HG03060 (cell line): ENCODE data around the gene ANKRD33.

Source experiments
- ATAC-seq: cut with Tn5 transposase; IDR thresholded peaks from one replicate; pipeline ENCODE4 v1.9.1; 2021; ENCODE audit warnings: low read depth, moderate number of reproducible peaks; ENCODE audit not compliant: unreplicated experiment

ANKRD33 gene

GRCh38 chr12:51897181-51897580 lies 9.3 kb downstream of the ANKRD33 start:
- ATAC-seq = no peak

DNA sequence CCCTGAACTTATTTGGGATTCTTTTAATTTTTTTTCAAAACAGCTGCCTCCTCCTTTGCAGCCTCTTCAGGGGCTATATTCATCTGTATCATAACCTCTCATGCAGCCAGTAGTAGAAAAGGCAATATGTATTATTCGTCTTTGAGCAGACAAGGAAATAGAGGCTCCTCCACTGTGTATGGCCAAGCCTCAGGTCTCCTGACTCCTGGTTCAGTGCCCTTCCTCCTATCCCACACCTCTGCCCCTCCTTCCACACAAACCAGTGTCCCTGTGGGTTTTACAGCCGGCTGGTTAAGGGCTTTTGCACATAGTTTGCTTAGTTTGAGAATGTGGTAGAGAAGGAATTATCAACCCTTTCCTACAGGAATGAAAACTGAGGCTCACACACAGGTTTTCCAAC lies 10.6 kb downstream of the ANKRD33 start:
- no peak for ATAC-seq

DNA sequence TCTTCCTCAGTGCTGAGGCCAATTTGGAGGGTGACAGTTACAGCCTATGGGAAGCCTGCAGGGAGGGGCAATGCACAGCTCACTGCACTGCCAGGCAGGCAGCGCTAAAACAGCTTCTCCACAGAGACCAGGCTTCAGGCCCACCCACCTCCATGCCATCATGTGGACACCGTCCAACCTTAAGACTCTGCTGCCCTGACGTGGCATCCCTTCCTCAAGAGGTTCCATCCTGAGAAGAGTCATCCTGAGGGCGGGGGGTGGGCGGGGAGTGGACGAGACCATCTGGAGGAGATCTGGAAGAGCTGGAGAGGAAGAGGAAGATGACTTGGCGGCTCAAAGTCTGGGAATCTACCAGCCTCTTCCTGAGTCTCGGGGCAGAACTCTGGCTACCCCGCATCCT lies 11.0 kb downstream of the ANKRD33 start:
- ATAC-seq = no peak

DNA sequence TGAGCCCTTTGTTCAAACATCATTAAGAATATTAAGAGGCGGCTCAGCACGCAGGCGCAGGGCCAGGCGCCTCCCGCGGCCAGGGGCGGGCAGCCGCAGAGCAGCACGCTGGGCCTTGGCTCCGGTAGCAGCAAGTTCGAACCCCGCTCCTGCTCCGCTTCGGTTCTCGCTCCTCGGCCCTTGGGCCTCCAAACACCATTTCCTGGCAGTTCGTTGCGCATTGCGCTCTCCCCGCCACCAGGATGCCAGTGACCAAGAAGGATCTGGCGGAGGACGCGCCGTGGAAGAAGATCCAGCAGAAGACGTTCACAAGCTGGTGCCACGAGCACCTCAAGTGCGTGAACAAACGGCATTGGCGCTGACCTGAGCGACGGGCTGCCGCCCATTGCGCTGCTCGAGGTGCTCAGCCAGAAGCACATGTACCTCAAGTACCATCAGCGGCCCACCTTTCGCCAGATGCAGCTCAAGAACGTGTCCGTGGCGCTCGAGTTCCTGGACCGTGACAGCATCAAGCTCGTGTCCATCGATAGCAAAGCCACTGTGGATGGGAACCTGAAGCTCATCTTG lies 12.5 kb downstream of the ANKRD33 start:
- ATAC-seq = no peak

DNA sequence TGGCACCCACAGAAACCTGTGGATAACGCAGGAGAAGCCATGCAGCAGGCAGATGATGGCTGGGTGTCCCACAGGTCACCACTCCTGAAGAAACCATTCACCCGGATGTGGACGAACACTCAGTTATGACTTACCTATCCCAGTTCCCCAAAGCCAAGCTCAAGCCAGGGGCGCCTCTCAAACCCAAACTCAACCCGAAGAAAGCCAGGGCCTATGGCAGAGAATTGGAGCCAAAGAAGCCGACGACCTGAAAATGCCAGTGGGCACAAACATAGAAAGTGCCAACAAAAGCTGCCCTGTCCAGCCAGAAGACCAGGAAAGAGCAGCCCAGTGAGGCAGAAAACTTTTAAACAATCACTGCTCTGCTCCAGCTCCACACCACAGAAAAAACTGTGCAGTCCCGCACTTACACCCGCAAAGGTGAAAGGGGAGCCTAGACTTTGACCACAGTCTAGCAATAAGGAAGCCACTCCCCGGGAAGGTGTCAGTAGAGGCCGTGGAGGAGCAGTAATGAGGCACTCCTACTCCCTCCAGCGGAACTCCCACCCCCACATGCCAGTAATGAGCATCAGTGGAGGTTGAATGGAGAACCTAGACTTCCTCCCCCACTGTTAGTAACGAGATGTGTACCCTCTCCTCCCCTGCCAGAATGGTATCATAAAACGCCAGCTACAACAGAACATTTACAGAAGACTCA lies 13.4 kb downstream of the ANKRD33 start:
- ATAC-seq = no peak

- ATAC-seq = no peak
Observed at GRCh38 chr12:51901881-51902280, 14.0 kb downstream of the ANKRD33 start.

DNA sequence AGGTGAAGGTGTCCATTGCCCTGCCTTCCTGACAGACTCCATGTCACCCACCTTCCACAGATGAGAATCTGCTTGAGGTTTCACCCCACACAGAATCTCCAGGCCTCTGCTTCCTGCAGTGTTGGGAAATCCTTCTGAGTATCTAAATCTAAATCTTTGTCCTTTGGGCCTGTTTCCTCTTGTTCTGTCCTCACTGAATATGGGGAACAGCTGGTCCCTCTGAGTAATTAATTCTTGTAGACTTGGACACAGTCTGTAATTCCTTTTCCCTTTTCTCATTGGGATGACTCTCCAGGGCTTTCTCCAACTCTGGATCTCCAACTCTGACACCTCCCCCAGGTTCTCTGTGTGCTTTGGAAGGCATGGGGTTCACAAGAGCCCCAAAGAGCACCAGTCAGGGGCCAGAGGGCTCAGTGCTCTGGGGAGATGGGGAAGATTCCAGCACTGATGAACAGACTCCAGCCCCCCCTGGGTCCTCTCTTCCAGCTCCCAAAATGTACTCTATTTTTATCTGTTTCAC lies 17.1 kb downstream of the ANKRD33 start:
- no peak for ATAC-seq

- ATAC-seq = no peak
Observed at GRCh38 chr12:51905471-51906429, 17.8 kb downstream of the ANKRD33 start.

DNA sequence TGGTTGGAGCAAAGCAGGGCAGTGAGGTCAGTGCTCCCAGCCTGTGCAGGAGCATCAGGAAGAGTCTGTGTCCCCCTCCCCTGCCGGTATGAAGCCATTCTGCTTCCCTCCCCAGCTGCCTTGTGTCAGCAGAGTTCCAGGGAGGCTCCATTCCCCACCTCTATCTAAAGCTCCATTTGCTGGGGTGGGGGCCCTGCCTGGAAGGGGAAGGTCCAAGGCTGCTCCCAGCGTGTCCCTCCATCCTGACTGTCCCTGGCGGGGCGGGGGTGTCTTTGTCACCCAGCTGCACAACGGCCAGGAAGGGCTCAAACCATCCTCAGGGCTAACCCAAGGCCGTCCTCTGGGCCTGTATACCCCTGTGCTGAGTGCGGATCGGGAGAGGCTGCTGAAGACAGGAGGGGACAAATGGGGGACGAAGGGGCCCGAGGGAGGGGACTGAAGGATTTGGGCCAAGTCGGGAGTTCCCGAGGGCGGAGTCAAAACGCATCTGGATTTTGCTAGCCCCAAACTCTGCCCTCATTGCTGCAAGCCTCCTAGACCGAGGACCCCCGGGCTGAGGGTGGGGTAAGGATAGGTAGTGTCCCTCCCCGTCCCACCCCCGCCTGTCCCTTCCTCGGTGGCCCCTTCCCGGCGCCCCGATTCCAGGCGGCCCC lies 18.7 kb downstream of the ANKRD33 start:
- ATAC-seq = no peak

GRCh38 chr12:51907083-51907855 lies 19.4 kb downstream of the ANKRD33 start, which contains the start of gene ACVRL1:
TSS of gene ACVRL1 (plus strand) at chr12:51907504. CDS start at chr12:51912475, 4,971 bp downstream.
- no peak for ATAC-seq

DNA sequence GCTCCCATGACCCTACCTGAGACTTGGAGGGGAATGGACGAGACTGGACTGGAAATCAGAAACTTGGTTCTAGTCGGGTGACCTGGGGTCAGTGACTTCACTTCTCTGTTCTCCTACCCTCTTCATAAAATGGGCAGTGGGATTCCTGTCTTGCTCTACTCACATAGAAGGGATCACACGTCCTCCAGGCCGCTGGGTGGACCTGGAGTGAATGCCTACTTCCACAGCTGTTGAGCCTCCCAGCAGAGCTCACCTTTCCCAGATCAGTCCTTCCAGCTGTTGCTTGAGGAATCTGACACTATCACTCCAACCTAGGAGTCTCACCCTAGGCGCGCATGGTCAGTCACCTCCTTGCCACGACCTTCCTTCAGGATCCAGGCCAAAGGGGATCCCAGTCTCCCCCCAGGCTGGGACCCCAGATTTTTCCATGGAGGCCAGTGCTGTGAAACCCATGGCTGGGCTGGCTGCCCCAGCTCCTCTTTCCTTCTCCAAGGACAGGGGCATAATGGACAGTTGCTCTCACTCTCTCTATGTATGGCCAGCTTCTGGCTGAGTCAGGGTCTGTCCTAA lies 20.0 kb downstream of the ANKRD33 start:
- ATAC-seq = no peak

GRCh38 chr12:51908876-51909592 lies 21.1 kb downstream of the ANKRD33 start:
- ATAC-seq = no peak

DNA sequence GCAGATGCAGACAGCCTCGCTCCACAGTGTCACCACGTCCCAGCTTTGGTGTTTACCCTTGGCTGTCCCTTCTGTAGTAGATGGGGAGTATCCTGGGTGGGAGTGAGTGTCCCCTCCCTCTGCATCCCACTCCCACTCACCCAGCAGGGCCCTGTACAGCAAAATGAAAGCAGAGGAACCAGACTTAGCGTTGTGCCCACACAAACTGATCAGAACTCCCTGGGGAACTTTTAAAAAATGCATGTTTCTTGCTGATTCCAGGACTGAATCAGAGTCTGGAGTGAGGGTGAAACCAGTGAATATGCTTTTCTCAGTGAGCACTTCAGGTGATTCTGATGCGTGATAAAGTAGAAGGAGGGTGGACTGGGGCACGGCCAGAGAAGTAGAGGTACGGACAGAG lies 22.3 kb downstream of the ANKRD33 start:
- no peak for ATAC-seq

DNA sequence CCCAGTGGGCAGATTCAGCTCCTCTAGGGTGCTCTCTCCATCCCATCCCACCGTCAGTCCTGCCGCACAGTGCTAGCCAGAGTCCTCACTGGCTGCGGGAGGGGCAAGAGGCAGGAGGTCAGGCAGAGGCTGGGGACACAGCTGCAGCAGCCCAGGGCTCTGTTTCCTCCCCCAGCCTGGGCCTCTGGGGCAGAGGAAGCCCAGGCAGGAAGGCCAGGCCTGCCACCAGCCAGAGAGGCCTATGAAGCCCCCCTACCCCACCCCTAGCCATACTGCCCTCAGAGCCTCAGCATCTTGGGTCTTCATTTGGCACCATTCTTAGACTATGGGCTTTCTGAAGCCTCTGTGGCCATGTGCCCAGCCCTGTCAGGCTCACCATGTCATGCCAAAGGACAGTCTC lies 22.8 kb downstream of the ANKRD33 start:
- ATAC-seq = no peak

DNA sequence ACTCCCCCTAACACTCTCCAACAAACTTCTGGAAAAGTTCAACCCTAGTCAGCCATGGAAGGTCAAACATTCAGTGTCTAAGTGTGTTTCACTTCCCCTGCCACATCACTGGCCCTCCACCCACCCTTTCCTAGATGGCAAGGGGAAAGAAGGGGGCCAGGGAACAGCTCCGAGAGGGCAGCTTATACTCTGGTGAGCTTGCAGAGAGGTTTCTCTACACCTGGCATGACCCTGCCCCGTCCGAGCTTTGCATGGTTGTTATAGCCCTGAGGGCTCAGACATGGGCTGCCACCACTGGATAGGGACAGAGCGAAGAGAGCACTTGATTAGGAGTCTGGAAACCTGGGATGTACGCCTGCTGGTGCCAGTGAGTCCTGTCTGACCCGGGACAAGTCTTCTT lies 23.4 kb downstream of the ANKRD33 start:
- ATAC-seq = no peak

DNA sequence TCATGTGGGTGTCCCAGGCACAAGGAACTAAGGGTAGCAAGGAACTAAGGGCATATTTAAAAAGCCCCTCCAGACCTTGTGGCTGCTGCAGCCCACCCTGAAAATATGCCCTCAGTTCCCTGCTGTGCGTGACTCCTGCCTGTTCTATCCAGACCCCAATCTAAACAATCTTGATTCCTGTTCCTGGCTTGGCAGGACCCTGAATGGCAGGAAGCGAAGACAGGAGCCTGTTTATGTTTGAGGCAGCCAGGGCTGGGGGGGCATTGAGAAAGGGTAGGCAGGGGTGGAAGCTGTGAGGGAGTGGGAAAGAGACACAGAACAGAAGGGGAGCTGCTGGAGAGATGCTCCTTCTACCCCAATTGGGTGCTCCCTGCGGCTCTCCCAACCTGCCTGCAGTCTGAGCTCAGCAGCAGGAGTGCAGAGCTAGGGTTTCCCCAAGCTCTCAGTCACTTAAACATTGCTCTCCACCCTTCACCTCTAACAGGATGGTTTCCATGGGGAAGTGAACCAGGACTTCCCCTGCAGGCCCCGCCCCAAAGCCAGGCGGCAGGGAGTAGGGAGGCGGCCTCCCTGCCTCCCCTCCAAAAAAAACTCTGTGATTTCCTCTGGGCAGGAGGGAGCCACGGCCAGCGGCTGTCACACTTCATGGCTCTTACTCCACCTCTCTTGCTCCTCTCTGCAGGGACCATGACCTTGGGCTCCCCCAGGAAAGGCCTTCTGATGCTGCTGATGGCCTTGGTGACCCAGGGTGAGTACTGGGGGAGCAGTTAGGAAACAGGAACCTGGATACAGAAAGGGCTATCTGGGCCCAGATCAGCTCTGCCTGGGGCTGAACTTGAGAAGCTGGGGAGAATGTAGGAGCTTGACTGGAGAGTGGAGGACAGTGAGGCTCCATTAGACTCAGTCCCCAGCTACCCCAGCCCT lies 24.1 kb downstream of the ANKRD33 start:
- ATAC-seq = no peak

- no peak for ATAC-seq
Observed at GRCh38 chr12:51913071-51914033, 25.4 kb downstream of the ANKRD33 start.
